ENCODE measurements around the gene GLTPD2.
A peak's percentile ranks its signal among the peaks of the same experiment; 100 is the strongest.

GLTPD2 gene

GRCh38 chr17:4790705-4791088 is 1.9 kb downstream of the GLTPD2 start:
- peak overlapping the region; percentile 86 to 93 (median 92) for H3K4me3 Mint-ChIP-seq
- no peaks in the 10 kb centered on the region for H3K36me3 Mint-ChIP-seq (ENCODE audit: low read depth)
- H3K27ac Mint-ChIP-seq: peak overlapping the region; percentile 70 to 93 (median 84)
- no peak for TF ChIP-seq CTCF (IDR thresholded peaks at IDR 0.05; ENCODE audit: unreplicated experiment in 3 of 3)
- H3K27me3 Mint-ChIP-seq (ENCODE audit: low read depth): peaks cover 10% of the 10 kb centered on the region
- no peaks in the 10 kb centered on the region for H3K9me3 Mint-ChIP-seq
- H3K4me1 Mint-ChIP-seq: peaks cover 29% of the 10 kb centered on the region

GRCh38 chr17:4795168-4795567 is 6.4 kb downstream of the GLTPD2 start:
- no peaks in the 10 kb centered on the region for H3K9me3 Mint-ChIP-seq
- no peak overlapping the region for H3K27ac Mint-ChIP-seq
- H3K27me3 Mint-ChIP-seq (ENCODE audit: low read depth): peaks cover 10% of the 10 kb centered on the region
- H3K4me3 Mint-ChIP-seq: peak overlapping the region in 2 of 3 experiments; percentile 51 to 64
- TF ChIP-seq CTCF (IDR thresholded peaks at IDR 0.05; ENCODE audit: unreplicated experiment in 3 of 3): no peak
- H3K36me3 Mint-ChIP-seq (ENCODE audit: low read depth): peaks cover 13% of the 10 kb centered on the region
- peaks cover 12% of the 10 kb centered on the region for H3K4me1 Mint-ChIP-seq

DNA sequence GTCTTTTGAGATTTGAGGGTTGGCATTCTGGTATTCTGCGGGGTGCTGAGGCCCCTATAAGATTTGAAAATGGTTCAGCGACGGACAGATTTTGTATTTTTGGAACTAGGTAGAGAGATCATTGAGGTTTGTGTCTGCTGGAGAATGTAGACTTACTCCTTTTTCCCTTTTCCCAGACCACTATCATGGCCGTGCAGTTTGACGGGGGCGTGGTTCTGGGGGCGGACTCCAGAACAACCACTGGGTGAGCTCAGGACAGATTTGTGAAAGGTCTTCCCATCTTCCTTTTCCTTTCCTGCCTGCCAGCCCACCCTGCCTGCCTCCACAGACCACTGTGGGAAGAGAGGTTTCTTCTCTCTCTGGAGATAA is 7.8 kb downstream of the GLTPD2 start:
- peaks cover 20% of the 10 kb centered on the region for H3K36me3 Mint-ChIP-seq (ENCODE audit: low read depth)
- H3K4me1 Mint-ChIP-seq: peaks cover 5% of the 10 kb centered on the region
- peaks cover 10% of the 10 kb centered on the region for H3K27me3 Mint-ChIP-seq (ENCODE audit: low read depth)
- peak overlapping the region; percentile 99 to 100 (median 100) for H3K4me3 Mint-ChIP-seq
- peak overlapping the region; percentile 83 to 97 (median 96) for H3K27ac Mint-ChIP-seq
- no peak for TF ChIP-seq CTCF (IDR thresholded peaks at IDR 0.05; ENCODE audit: unreplicated experiment in 3 of 3)
- H3K9me3 Mint-ChIP-seq: no peaks in the 10 kb centered on the region

- Mint-ChIP-seq H3K36me3 (ENCODE audit: low read depth) (peaks cover 20% of the 10 kb centered on the region), H3K27ac (peak overlapping the region in 1 of 3 experiments; percentile 36), H3K4me1 (peaks cover 5% of the 10 kb centered on the region), H3K9me3 (no peaks in the 10 kb centered on the region), H3K27me3 (ENCODE audit: low read depth) (no peaks in the 10 kb centered on the region), H3K4me3 (peak overlapping the region; percentile 42 to 63 (median 55))
- TF ChIP-seq CTCF (IDR thresholded peaks at IDR 0.05; ENCODE audit: unreplicated experiment in 3 of 3): no peak
Observed at GRCh38 chr17:4800462-4801196, 11.9 kb downstream of the GLTPD2 start.

GRCh38 chr17:4802228-4802627 is 13.5 kb downstream of the GLTPD2 start, which contains the start of gene C17orf114:
Gene C17orf114 (minus strand): TSS chr17:4802328.
- Mint-ChIP-seq H3K36me3 (ENCODE audit: low read depth) (peaks cover 17% of the 10 kb centered on the region), H3K4me1 (peaks cover 6% of the 10 kb centered on the region), H3K27ac (no peak within 1 kb of the TSS), H3K27me3 (ENCODE audit: low read depth) (no peaks in the 10 kb centered on the region), H3K4me3 (no peak within 1 kb of the TSS), H3K9me3 (no peaks in the 10 kb centered on the region)
- no peak for TF ChIP-seq CTCF (IDR thresholded peaks at IDR 0.05; ENCODE audit: unreplicated experiment in 3 of 3)

- Mint-ChIP-seq H3K27me3 (ENCODE audit: low read depth) (no peaks in the 10 kb centered on the region), H3K36me3 (ENCODE audit: low read depth) (peaks cover 18% of the 10 kb centered on the region), H3K4me3 (peak overlapping the region; percentile 76 to 89 (median 88)), H3K27ac (peak overlapping the region; percentile 38 to 80 (median 44)), H3K9me3 (no peaks in the 10 kb centered on the region), H3K4me1 (peaks cover 11% of the 10 kb centered on the region)
- no peak for TF ChIP-seq CTCF (IDR thresholded peaks at IDR 0.05; ENCODE audit: unreplicated experiment in 3 of 3)
Observed at GRCh38 chr17:4806456-4806776, 17.7 kb downstream of the GLTPD2 start.
